Osteoblast (primary cell): Measurements from ENCODE around the gene NHLH1. TPM values are rescaled to one million over a fixed set of nuclear protein-coding genes. Genes with fewer than 3 reads are reported as not detected.

ENCODE experiments used
- DNase-seq: peaks from one replicate; pipeline ENCODE4 v3.0.0; 2011; ENCODE audit warnings: low spot score, mixed read lengths; ENCODE audit not compliant: insufficient read length; ENCODE audit errors: missing footprints
- H2AFZ ChIP-seq: 2 replicates; pipeline ENCODE4 v1.6.0; 2011; ENCODE audit warnings: mild to moderate bottlenecking, low read length
- H3K27ac ChIP-seq: 2 replicates; pipeline ENCODE4 v1.5.1; 2011; ENCODE audit warnings: mild to moderate bottlenecking, low read depth, low read length, moderate library complexity
- H3K27me3 ChIP-seq: 2 replicates; pipeline ENCODE4 v1.6.0; 2012; ENCODE audit warnings: mild to moderate bottlenecking, control low read depth, inconsistent platforms, low read length, moderate library complexity; ENCODE audit not compliant: insufficient read depth
- H3K36me3 ChIP-seq: 2 replicates; pipeline ENCODE4 v1.5.1; 2011; ENCODE audit warnings: mild to moderate bottlenecking, low read length, control low read depth, moderate library complexity; ENCODE audit not compliant: insufficient read depth
- H3K4me1 ChIP-seq: 2 replicates; pipeline ENCODE4 v1.5.1; 2011; ENCODE audit warnings: mild to moderate bottlenecking, low read length, control low read depth, moderate library complexity; ENCODE audit not compliant: insufficient read depth
- H3K4me2 ChIP-seq: 2 replicates; pipeline ENCODE4 v1.6.0; 2011; ENCODE audit warnings: mild to moderate bottlenecking, low read length; ENCODE audit not compliant: insufficient read depth
- H3K4me3 ChIP-seq: fragments of 200-600 bp; sonication (generic); 3 replicates; pipeline ENCODE4 v1.5.1; 2012; ENCODE audit warnings: mild to moderate bottlenecking, low read length, inconsistent platforms; ENCODE audit not compliant: insufficient read depth
- H3K79me2 ChIP-seq: 2 replicates; pipeline ENCODE4 v1.6.0; 2012; ENCODE audit warnings: mild to moderate bottlenecking, low read length, control low read depth, inconsistent platforms; ENCODE audit not compliant: insufficient read depth
- H3K9me3 ChIP-seq: 2 replicates; pipeline ENCODE4 v1.5.1; 2011; ENCODE audit warnings: low read depth, low read length, control low read depth
- H4K20me1 ChIP-seq: 2 replicates; pipeline ENCODE4 v1.6.0; 2012; ENCODE audit warnings: mild to moderate bottlenecking, low read length, control low read depth; ENCODE audit not compliant: insufficient read depth
- total RNA-seq: library from RNA; depleted of rRNA; stranded (reverse); fragments of >200 nt; gene quantifications from 2 replicates; pipeline ENCODE4 v1.2.3, GENCODE V29; 2012
- TF ChIP-seq, protein P1 (sequence below): IDR thresholded peaks from 2 replicates; pipeline ENCODE4 v1.5.1; 2011; ENCODE audit warnings: mild to moderate bottlenecking, low read depth, low read length, moderate library complexity; ENCODE audit errors: extremely low read depth

NHLH1 gene
- total RNA-seq, 1 donor: not detected

- H3K36me3 ChIP-seq: peaks cover 86% of the 10 kb centered on the region
- H3K9me3 ChIP-seq: no peaks in the 10 kb centered on the region
- DNase-seq: no peak
- H2AFZ ChIP-seq: no peak overlapping the region
- no peak overlapping the region for H3K4me3 ChIP-seq
- H3K27me3 ChIP-seq: no peaks in the 10 kb centered on the region
- no peaks in the 10 kb centered on the region for H3K79me2 ChIP-seq
- peaks cover 4% of the 10 kb centered on the region for H4K20me1 ChIP-seq
- no peaks in the 10 kb centered on the region for H3K4me1 ChIP-seq
- H3K27ac ChIP-seq: no peak overlapping the region
- no peak overlapping the region for H3K4me2 ChIP-seq
- TF ChIP-seq, protein P1, sequence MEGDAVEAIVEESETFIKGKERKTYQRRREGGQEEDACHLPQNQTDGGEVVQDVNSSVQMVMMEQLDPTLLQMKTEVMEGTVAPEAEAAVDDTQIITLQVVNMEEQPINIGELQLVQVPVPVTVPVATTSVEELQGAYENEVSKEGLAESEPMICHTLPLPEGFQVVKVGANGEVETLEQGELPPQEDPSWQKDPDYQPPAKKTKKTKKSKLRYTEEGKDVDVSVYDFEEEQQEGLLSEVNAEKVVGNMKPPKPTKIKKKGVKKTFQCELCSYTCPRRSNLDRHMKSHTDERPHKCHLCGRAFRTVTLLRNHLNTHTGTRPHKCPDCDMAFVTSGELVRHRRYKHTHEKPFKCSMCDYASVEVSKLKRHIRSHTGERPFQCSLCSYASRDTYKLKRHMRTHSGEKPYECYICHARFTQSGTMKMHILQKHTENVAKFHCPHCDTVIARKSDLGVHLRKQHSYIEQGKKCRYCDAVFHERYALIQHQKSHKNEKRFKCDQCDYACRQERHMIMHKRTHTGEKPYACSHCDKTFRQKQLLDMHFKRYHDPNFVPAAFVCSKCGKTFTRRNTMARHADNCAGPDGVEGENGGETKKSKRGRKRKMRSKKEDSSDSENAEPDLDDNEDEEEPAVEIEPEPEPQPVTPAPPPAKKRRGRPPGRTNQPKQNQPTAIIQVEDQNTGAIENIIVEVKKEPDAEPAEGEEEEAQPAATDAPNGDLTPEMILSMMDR: peak; percentile 57
These were observed 12.4 kb upstream of the NHLH1 start for GRCh38 chr1:160354388-160354985.

- no peaks in the 10 kb centered on the region for H3K4me1 ChIP-seq
- H3K4me3 ChIP-seq: no peak overlapping the region
- TF ChIP-seq, protein P1: no peak
- peaks cover 65% of the 10 kb centered on the region for H3K36me3 ChIP-seq
- DNase-seq: no peak
- no peaks in the 10 kb centered on the region for H3K79me2 ChIP-seq
- no peak overlapping the region for H3K4me2 ChIP-seq
- no peaks in the 10 kb centered on the region for H3K27me3 ChIP-seq
- no peak overlapping the region for H3K27ac ChIP-seq
- H4K20me1 ChIP-seq: peaks cover 4% of the 10 kb centered on the region
- no peaks in the 10 kb centered on the region for H3K9me3 ChIP-seq
- H2AFZ ChIP-seq: no peak overlapping the region
These were observed 9.4 kb upstream of the NHLH1 start for GRCh38 chr1:160357286-160358002.

- no peak overlapping the region for H3K4me2 ChIP-seq
- no peaks in the 10 kb centered on the region for H3K27me3 ChIP-seq
- H2AFZ ChIP-seq: no peak overlapping the region
- no peaks in the 10 kb centered on the region for H3K9me3 ChIP-seq
- no peak for DNase-seq
- TF ChIP-seq, protein P1: no peak
- peaks cover 4% of the 10 kb centered on the region for H4K20me1 ChIP-seq
- H3K36me3 ChIP-seq: peaks cover 59% of the 10 kb centered on the region
- no peaks in the 10 kb centered on the region for H3K4me1 ChIP-seq
- H3K27ac ChIP-seq: no peak overlapping the region
- H3K4me3 ChIP-seq: no peak overlapping the region
- no peaks in the 10 kb centered on the region for H3K79me2 ChIP-seq
These were observed 8.8 kb upstream of the NHLH1 start for GRCh38 chr1:160358073-160358472.

- H3K27ac ChIP-seq: no peak overlapping the region
- no peaks in the 10 kb centered on the region for H3K79me2 ChIP-seq
- H3K4me1 ChIP-seq: no peaks in the 10 kb centered on the region
- DNase-seq: no peak
- TF ChIP-seq, protein P1: no peak
- no peak overlapping the region for H3K4me2 ChIP-seq
- H2AFZ ChIP-seq: no peak overlapping the region
- peaks cover 43% of the 10 kb centered on the region for H3K36me3 ChIP-seq
- peaks cover 4% of the 10 kb centered on the region for H4K20me1 ChIP-seq
- no peak overlapping the region for H3K4me3 ChIP-seq
- H3K9me3 ChIP-seq: no peaks in the 10 kb centered on the region
- H3K27me3 ChIP-seq: no peaks in the 10 kb centered on the region
These were observed 7.2 kb upstream of the NHLH1 start for GRCh38 chr1:160359559-160360226.
